Measurements from ENCODE around the gene SCLY.

GRCh38 chr2:238069877-238070276 lies 9.1 kb downstream of the SCLY start:
- no peak for TF ChIP-seq CTCF (IDR thresholded peaks at IDR 0.05)
- TF ChIP-seq POLR2A (IDR thresholded peaks at IDR 0.05) = no peak

Data from suprapubic skin (tissue), 3 donors.